Pancreas (tissue), 10 donors: ENCODE measurements around the gene STBD1. TPM values are rescaled to one million over a fixed set of nuclear protein-coding genes. Genes with fewer than 3 reads are reported as not detected.

Experiments used
- ATAC-seq, 4 donors: fragments of 200-7000 bp; cut with Tn5 transposase; one replicate each; pipeline versions ENCODE4 v1.8.0 to v1.9.1; 2020; ENCODE audit warnings: mild to moderate bottlenecking in 4 of 4, moderate library complexity in 4 of 4
- DNase-seq, 6 donors: peaks; one replicate each; pipeline ENCODE4 v3.0.0-alpha.2; 2020
- FAIRE-seq: peaks from 2 replicates; lab custom pipeline; 2012; peaks lifted over from hg19 to GRCh38; lab: Jason Lieb, UNC
- H3K27ac ChIP-seq, 4 donors: fragments of 200-600 bp; sonication (generic); 1 replicate in 3 of 4; 2 replicates in 1 of 4; pipeline versions ENCODE4 v1.5.0 to v1.8.0; 2020
- H3K27me3 ChIP-seq, 4 donors: fragments of 200-600 bp; one replicate each; pipeline ENCODE4 v1.8.0; 2021
- H3K36me3 ChIP-seq, 3 donors: fragments of 200-600 bp; sonication (generic) in 1 of 3; one replicate each; pipeline versions ENCODE4 v1.5.0 to v1.8.0; 2020 to 2021
- H3K4me1 ChIP-seq, 3 donors: fragments of 200-600 bp; one replicate each; pipeline ENCODE4 v1.8.0; 2021
- H3K4me3 ChIP-seq, 4 donors: fragments of 200-600 bp; sonication (generic) in 2 of 4; one replicate each; pipeline versions ENCODE4 v1.5.0 to v1.8.0; 2020 to 2021
- H3K9me3 ChIP-seq, 4 donors: fragments of 200-600 bp; one replicate each; pipeline ENCODE4 v1.8.0; 2021
- CTCF ChIP-seq, 4 donors: fragments of 200-600 bp; sonication (generic) in 3 of 4; IDR thresholded peaks; one replicate each; pipeline versions ENCODE4 v1.5.0 to v1.8.0; 2021; ENCODE audit warnings: antibody characterized with exemption in 4 of 4
- WGBS, 2 donors: extraction: QIAGEN DNeasy Blood & Tissue Kit; methylation state at CpG; one replicate each; pipeline ENCODE4 v1.1.7; 2013; 5-methylcytosine and 5-hydroxymethylcytosine counted together
- intact Hi-C, 3 donors: fragments of 100-400 bp; cut with DNase I; formaldehyde crosslinking; loops; one replicate each; pipeline versions ENCODE4 v1.11.1 to v1.14.2; 2022
- polyA plus RNA-seq, 2 donors: library from polyadenylated mRNA; stranded (reverse); fragments of 200-250 nt; gene quantifications; one replicate each; pipeline ENCODE4 v1.2.3, GENCODE V29; 2013
- total RNA-seq, 6 donors: library from RNA; stranded (reverse); fragmentation: NEBNext Ultra II Directional in 4 of 6; extraction: Animal tissue kit (Norgen Biotek cat#: 25700) in 4 of 6; gene quantifications; one replicate each; pipeline versions ENCODE4 v1.2.1 to v1.2.4, GENCODE V29; 2021 to 2023
- donor health status: healthy with polysubstance abuse.
- donor health status: DM: no; HTN: no; CAD: no; lungs with moderate emphysema.
- donor health status: DM: no; HTN: no; CAD: no.
- donor health status: control.
- donor health status: control.
- donor health status: Bipolar disorder and iron deficiency.
- donor health status: DM: yes; HTN: yes; CAD: no.
- donor health status: DM: no; HTN: no; CAD: no.
- donor health status: DM: no; HTN: no; CAD: no.
- donor health status: DM: yes; HTN: yes; CAD: no.

The STBD1 gene
- total and polyA plus RNA-seq, 8 donors: 1.7 to 6.5 (median 3.1) TPM

GRCh38 chr4:76301068-76301774 is 5.3 kb upstream of the STBD1 start:
- H3K36me3 ChIP-seq: no peaks in the 10 kb centered on the region
- intact Hi-C loops: loop anchor here in 1 of 3 donors (10.0 kb wide), 1 partner anchor 46 kb away; the partner anchor contains the start of gene FAM47E
- peaks cover 20 to 40% (median 21%) of the 10 kb centered on the region in 3 donors for H3K4me1 ChIP-seq
- WGBS, 2 donors: 66 to 71% methylated on average over 4 of the region's 4 CpGs
- H3K9me3 ChIP-seq: no peaks in the 10 kb centered on the region
- no peak overlapping the region for H3K4me3 ChIP-seq
- peak overlapping the region; percentile 6 to 92 (median 68) for H3K27ac ChIP-seq
- H3K27me3 ChIP-seq: no peaks in the 10 kb centered on the region
- DNase-seq (peak in 3 of 6 donors; percentile 30 to 47 (median 43)), ATAC-seq (peak; percentile 63 to 82 (median 72)), FAIRE-seq (no peak)
- no peak for TF ChIP-seq CTCF (IDR thresholded peaks at IDR 0.05)

- Histone ChIP-seq H3K9me3 (no peaks in the 10 kb centered on the region), H3K4me1 (peaks cover 20 to 40% (median 21%) of the 10 kb centered on the region in 3 donors), H3K27me3 (no peaks in the 10 kb centered on the region), H3K4me3 (no peak overlapping the region), H3K27ac (peak overlapping the region; percentile 6 to 92 (median 68)), H3K36me3 (no peaks in the 10 kb centered on the region)
- WGBS, 2 donors: 12 to 13% methylated on average over 1 of the region's 1 CpG
- ATAC-seq (peak; percentile 14 to 22 (median 19)), DNase-seq (no peak), FAIRE-seq (no peak)
- no peak for TF ChIP-seq CTCF (IDR thresholded peaks at IDR 0.05)
- intact Hi-C loops: loop anchor here in 1 of 3 donors (10.0 kb wide), 1 partner anchor 47 kb away; the partner anchor contains the start of gene FAM47E
Measured at GRCh38 chr4:76301775-76302162, 4.8 kb upstream of the STBD1 start.

DNA sequence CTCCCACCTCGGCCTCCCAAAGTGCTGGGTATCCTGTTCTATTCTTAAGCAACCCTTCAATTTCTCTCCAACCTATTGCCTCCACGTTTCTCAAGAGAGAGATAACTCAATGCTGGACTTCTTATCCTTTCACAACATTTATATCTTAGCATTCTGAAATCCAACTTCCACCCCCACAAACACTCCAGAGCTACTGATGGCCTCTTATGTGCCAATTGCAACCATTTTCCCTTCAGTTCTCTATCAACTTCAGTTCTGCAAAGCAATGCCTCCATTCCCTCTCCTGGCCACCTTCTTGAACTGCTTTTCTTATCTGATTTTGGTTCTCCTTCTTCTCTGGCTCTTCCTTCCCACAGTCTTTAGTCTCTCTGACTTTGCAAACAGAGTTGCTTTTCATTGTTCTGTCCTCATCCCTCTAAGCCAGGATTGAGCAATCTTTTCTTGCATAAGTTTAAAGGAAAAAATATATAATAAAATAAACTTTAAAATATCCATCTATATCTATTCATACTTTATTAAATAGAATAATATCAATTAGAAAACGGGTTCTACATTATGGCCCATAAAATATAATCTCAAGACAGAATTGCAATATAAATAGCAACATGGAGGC is 3.6 kb upstream of the STBD1 start:
- ATAC-seq (no peak), DNase-seq (no peak), FAIRE-seq (no peak)
- Histone ChIP-seq H3K27me3 (no peaks in the 10 kb centered on the region), H3K4me3 (no peak overlapping the region), H3K27ac (peak overlapping the region in 2 of 4 donors; percentile 82 to 92), H3K36me3 (no peaks in the 10 kb centered on the region), H3K9me3 (no peaks in the 10 kb centered on the region), H3K4me1 (peaks cover 20 to 46% (median 21%) of the 10 kb centered on the region in 3 donors)
- intact Hi-C loops: loop anchor here in 1 of 3 donors (10.0 kb wide), 1 partner anchor 48 kb away; the partner anchor contains the start of gene FAM47E
- TF ChIP-seq CTCF (IDR thresholded peaks at IDR 0.05): no peak
- 76 to 80% methylated on average over 3 of the region's 3 CpGs for WGBS, 2 donors

DNA sequence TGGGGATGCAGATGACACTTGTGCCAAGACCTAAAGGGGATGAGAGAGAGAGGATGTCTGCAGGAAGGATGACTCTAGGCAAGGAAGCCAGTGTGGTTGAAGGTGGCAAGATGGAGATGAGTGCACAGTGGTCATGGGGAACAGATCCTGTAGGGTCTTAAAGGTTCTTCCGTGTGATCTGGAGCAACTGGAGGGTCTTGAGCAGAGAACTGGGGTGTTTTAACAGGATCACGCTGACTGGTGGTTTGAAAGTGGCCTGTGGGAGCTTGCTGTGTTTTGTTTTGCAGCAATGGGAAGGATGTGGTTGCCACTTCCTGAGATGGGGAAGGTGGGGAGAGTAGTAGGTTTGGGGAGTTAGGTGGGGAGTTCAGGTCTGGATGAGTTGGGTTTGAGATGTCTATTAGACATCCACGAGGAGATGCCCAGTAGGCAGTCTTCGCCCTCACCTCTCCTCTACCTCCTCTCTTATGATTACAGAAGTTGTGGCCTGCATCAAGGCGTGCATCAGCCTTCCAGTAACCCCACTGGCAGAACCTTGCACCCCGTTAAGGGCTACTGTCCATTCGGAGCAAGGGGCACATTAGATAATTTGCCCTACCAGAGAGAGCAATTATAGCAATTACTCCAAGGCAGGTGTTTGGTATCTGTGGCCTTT is 1.4 kb upstream of the STBD1 start:
- TF ChIP-seq CTCF (IDR thresholded peaks at IDR 0.05): no peak
- 84 to 89% methylated on average over 7 of the region's 7 CpGs for WGBS, 2 donors
- H3K9me3 ChIP-seq: no peaks in the 10 kb centered on the region
- intact Hi-C loops: loop anchor here in 1 of 3 donors (10.0 kb wide), 1 partner anchor 50 kb away; the partner anchor contains the start of gene FAM47E
- DNase-seq: no peak
- H3K4me1 ChIP-seq: peaks cover 20 to 36% (median 21%) of the 10 kb centered on the region in 3 donors
- no peaks in the 10 kb centered on the region for H3K36me3 ChIP-seq
- H3K4me3 ChIP-seq: peak overlapping the region in 3 of 4 donors; percentile 41 to 92 (median 63)
- ATAC-seq: no peak
- no peak for FAIRE-seq
- no peaks in the 10 kb centered on the region for H3K27me3 ChIP-seq
- H3K27ac ChIP-seq: peak overlapping the region in 1 of 4 donors; percentile 97
